Testis (tissue), 3 donors: ENCODE data around the gene IKZF3. TPM values are rescaled to one million over a fixed set of nuclear protein-coding genes. Genes with fewer than 3 reads are reported as not detected.

Experiments
- DNase-seq: peaks from one replicate; pipeline ENCODE4 v3.0.0-alpha.2; 2019
- H3K27ac ChIP-seq, 2 donors: fragments of 200-600 bp; sonication (generic); one replicate each; pipeline ENCODE4 v1.5.1; 2019
- H3K27me3 ChIP-seq: fragments of 200-600 bp; sonication (generic); one replicate; pipeline ENCODE4 v1.5.1; 2019
- H3K36me3 ChIP-seq: fragments of 200-600 bp; sonication (generic); one replicate; pipeline ENCODE4 v1.5.1; 2017; ENCODE audit warnings: low read depth; ENCODE audit errors: missing control alignments
- H3K4me1 ChIP-seq: fragments of 200-600 bp; sonication (generic); one replicate; pipeline ENCODE4 v1.5.1; 2019
- H3K4me3 ChIP-seq, 2 donors: fragments of 200-600 bp; sonication (generic); one replicate each; pipeline ENCODE4 v1.5.1; 2017 to 2019
- H3K9me3 ChIP-seq: fragments of 200-600 bp; sonication (generic); one replicate; pipeline ENCODE4 v1.5.1; 2017
- POLR2A ChIP-seq: fragments of 450-650 bp; IDR thresholded peaks from one replicate; pipeline ENCODE4 v1.6.1; 2017; ENCODE audit warnings: antibody characterized with exemption, mild to moderate bottlenecking, moderate library complexity
- WGBS, 2 donors: methylation state at CpG; one replicate each; pipeline ENCODE4 v1.1.5; 2018; 5-methylcytosine and 5-hydroxymethylcytosine counted together
- intact Hi-C: fragments of 100-400 bp; cut with DNase I; formaldehyde crosslinking; loops from one replicate; pipeline ENCODE4 v1.15.1; 2023; ENCODE audit warnings: low total_unique reads
- polyA plus RNA-seq: library from polyadenylated mRNA; stranded (reverse); fragments of 350-450 nt; fragmentation: Illumina TruSeq; extraction: RNeasy Lipid Tissue Mini Kit (QIAGEN cat#74804); gene quantifications from one replicate; pipeline ENCODE4 v1.2.3, GENCODE V29; 2014; ENCODE audit warnings: low read depth, low replicate concordance; ENCODE audit not compliant: insufficient read depth
- total RNA-seq, 2 donors: library from RNA; depleted of rRNA; stranded (reverse); fragments of >200 nt; gene quantifications; one replicate each; pipeline ENCODE4 v1.2.3, GENCODE V29; 2016
- TF ChIP-seq, protein P1 (sequence below), 3 experiments: fragments of 450-650 bp in 2 of 3; fragments of 200-600 bp in 1 of 3; sonication (generic) in 1 of 3; IDR thresholded peaks; one replicate each; pipeline ENCODE4 v1.5.1; 2016 to 2019; ENCODE audit warnings: antibody characterized with exemption in 3 of 3, mild to moderate bottlenecking in 2 of 3, moderate library complexity in 1 of 3

Gene IKZF3
- total and polyA plus RNA-seq, 3 donors from 2014 or later, result 1.9 to 3.8 (median 3.4) TPM

DNA sequence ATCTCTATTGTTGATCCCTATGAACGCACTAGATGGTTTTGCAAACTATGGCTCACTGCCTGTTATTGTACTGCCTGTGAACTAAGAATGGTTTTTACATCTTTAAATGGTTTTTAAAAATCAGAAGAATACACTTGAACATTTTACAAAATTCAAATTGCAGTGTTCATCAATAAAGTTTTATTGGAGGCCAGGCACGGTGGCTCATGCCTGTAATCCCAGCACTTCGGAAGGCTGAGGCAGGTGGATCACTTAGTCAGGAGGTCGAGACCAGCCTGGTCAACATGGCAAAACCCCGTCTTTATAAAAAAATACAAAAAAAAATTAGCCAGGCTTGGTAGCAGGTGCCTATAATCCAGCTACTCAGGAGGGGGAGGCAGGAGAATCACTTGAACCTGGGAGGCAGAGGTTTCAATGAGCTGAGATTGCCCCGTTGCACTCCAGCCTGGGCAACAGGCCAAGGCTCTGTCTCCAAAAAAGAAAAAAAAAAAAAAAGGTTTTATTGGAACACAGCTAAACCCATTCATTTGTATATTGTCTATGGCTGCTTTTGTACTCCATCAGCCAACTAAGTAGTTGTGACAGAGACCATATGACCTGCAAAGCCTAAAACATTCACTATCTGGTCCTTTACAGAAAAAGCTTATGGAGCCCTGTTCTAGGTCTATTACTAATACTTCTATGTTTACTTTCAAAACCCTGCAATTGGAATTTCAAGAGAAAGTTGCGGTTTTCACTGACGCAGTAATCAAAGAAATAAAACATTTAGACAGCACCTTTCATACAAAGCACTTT, 18.9 kb downstream of the IKZF3 start:
- H3K36me3 ChIP-seq, result no peaks in the 10 kb centered on the region
- DNase-seq, result no peak
- TF ChIP-seq POLR2A, result no peak
- TF ChIP-seq, protein P1, sequence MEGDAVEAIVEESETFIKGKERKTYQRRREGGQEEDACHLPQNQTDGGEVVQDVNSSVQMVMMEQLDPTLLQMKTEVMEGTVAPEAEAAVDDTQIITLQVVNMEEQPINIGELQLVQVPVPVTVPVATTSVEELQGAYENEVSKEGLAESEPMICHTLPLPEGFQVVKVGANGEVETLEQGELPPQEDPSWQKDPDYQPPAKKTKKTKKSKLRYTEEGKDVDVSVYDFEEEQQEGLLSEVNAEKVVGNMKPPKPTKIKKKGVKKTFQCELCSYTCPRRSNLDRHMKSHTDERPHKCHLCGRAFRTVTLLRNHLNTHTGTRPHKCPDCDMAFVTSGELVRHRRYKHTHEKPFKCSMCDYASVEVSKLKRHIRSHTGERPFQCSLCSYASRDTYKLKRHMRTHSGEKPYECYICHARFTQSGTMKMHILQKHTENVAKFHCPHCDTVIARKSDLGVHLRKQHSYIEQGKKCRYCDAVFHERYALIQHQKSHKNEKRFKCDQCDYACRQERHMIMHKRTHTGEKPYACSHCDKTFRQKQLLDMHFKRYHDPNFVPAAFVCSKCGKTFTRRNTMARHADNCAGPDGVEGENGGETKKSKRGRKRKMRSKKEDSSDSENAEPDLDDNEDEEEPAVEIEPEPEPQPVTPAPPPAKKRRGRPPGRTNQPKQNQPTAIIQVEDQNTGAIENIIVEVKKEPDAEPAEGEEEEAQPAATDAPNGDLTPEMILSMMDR (IDR thresholded peaks at IDR 0.05), result no peak
- H3K4me3 ChIP-seq, result no peak overlapping the region
- WGBS, 2 donors, result 84% methylated on average over 8 of the region's 8 CpGs
- no peak overlapping the region for H3K27ac ChIP-seq
- intact Hi-C loops, result no loop called here
- H3K9me3 ChIP-seq, result no peaks in the 10 kb centered on the region
- no peaks in the 10 kb centered on the region for H3K4me1 ChIP-seq
- H3K27me3 ChIP-seq, result no peaks in the 10 kb centered on the region

DNA sequence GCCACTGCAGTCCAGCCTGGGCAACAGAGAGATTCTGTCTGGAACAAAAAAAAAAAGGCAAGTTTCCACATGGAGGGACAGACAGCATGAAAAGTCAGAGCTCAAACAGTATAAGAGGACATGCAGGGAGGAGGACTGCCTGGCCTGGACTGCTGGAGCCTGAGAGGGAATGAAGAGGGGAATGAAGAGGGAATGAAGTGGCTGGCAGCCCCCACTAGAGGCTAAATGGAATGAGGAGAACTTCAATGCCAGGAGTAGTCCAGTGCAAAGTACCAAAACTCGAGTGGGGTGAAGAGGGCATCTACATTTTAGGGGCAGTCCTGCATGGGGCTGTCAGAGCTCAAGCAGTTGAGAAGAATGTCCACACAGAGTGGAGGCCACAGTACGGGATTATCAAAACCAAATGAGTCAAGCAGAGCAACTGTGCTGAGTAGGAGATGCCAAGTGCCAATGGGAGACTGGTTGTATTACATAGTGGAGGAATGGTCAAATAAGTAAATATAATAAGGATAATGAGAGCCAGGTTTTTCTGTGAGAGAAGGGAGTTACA, 22.9 kb downstream of the IKZF3 start:
- no peak for DNase-seq
- Histone ChIP-seq H3K4me1 (no peaks in the 10 kb centered on the region), H3K36me3 (no peaks in the 10 kb centered on the region), H3K4me3 (no peak overlapping the region), H3K27ac (no peak overlapping the region), H3K27me3 (no peaks in the 10 kb centered on the region), H3K9me3 (no peaks in the 10 kb centered on the region)
- intact Hi-C loops, result no loop called here
- TF ChIP-seq, protein P1 (IDR thresholded peaks at IDR 0.05), result no peak
- TF ChIP-seq POLR2A, result no peak
- 63 to 76% methylated on average over 2 of the region's 2 CpGs for WGBS, 2 donors

DNA sequence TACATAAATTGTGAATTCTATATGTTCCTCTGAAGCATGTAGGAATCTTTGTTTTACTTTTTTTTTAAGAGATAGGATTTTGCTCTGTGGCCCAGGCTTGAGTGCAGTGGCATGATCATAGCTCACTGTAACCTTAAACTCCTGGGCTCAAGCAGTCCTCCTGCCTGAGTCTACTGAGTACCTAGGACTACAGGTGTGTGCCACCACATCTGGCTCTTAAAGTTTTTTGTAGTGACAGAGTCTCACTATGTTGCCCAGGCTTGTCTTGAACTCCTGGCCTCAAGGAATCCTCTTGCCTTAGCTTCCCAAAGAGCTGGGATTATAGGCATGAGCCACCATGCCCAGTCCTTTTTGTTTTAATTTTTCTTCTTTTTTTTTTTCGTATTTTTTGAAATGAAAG, 25.3 kb downstream of the IKZF3 start:
- H3K4me3 ChIP-seq, result no peak overlapping the region
- no peaks in the 10 kb centered on the region for H3K4me1 ChIP-seq
- no peak overlapping the region for H3K27ac ChIP-seq
- TF ChIP-seq, protein P1 (IDR thresholded peaks at IDR 0.05), result no peak
- no peak for TF ChIP-seq POLR2A
- intact Hi-C loops, result no loop called here
- no peak for DNase-seq
- no peaks in the 10 kb centered on the region for H3K9me3 ChIP-seq
- no peaks in the 10 kb centered on the region for H3K36me3 ChIP-seq
- no peaks in the 10 kb centered on the region for H3K27me3 ChIP-seq
- 83 to 84% methylated on average over 1 of the region's 1 CpG for WGBS, 2 donors

DNA sequence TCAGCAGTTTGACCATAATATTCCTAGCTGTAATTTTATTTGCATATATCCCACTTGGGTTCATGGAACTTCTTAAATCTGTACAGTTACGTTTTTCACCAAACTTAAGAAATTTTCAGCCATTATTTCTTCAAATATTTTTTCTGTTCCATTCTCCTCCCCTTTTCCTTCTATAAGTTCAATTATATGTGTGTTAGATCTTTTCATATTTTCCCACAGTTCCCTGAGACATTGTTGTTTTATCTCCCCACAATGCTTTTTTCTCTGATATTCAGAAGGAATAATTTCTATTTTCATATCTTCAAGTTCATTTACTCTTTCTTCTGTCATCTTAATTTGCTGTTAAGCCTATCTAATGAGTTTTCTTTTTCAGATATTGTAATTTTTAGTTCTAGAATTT, 26.1 kb downstream of the IKZF3 start:
- no peak for DNase-seq
- Histone ChIP-seq H3K27ac (no peak overlapping the region), H3K9me3 (no peaks in the 10 kb centered on the region), H3K4me1 (no peaks in the 10 kb centered on the region), H3K4me3 (no peak overlapping the region), H3K36me3 (no peaks in the 10 kb centered on the region), H3K27me3 (no peaks in the 10 kb centered on the region)
- intact Hi-C loops, result no loop called here
- 85 to 87% methylated on average over 1 of the region's 1 CpG for WGBS, 2 donors
- no peak for TF ChIP-seq POLR2A
- TF ChIP-seq, protein P1 (IDR thresholded peaks at IDR 0.05), result no peak

DNA sequence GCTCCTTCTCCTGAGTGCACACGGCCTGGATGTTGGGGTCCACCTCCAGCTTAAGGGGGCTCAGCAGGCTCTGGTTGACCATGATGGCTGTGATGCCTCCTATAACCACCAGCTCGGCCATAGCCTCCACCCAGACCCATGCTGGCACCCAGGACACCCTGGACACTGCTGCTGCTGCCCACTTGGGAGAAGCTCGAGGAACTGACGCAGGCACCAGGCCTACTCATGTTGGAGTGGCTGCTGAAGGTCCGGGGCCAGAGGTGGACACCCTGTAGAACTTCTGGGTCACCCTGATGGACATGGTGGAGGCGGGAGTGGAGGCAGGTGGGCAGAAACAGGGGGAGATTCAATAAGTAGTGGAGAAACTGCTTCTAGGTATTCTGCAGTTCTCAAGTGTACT, 28.0 kb downstream of the IKZF3 start:
- intact Hi-C loops, result no loop called here
- Histone ChIP-seq H3K4me1 (no peaks in the 10 kb centered on the region), H3K27ac (no peak overlapping the region), H3K4me3 (no peak overlapping the region), H3K9me3 (no peaks in the 10 kb centered on the region), H3K27me3 (no peaks in the 10 kb centered on the region), H3K36me3 (no peaks in the 10 kb centered on the region)
- no peak for DNase-seq
- TF ChIP-seq POLR2A, result no peak
- TF ChIP-seq, protein P1 (IDR thresholded peaks at IDR 0.05), result no peak
- 87 to 93% methylated on average over 5 to 6 of the region's 6 CpGs for WGBS, 2 donors
